A549 (cell line): ENCODE data around the gene GNRHR. TPM values are rescaled to one million over a fixed set of nuclear protein-coding genes. Genes with fewer than 3 reads are reported as not detected.

Experiments
- ATAC-seq, 2 experiments: fragments of 200-7000 bp in 1 of 2; fragments of >200 bp in 1 of 2; cut with Nextera tagmentation in 1 of 2; cut with Tn5 transposase in 1 of 2; 3 replicates each; pipeline versions ENCODE4 v1.8.0 to v1.9.1; 2018 to 2020; ENCODE audit warnings: mild to moderate bottlenecking in 1 of 2, moderate library complexity in 1 of 2
- CTCF ChIA-PET: fragments of 300-600 bp; sonication (Branson Sonifier 250); formaldehyde crosslinking; extraction: SDS; loops from one replicate; lab custom pipeline; 2021; ENCODE audit warnings: antibody characterized with exemption, inconsistent platforms; lab: Yijun Ruan, JAX
- POLR2A ChIA-PET: fragments of 350-600 bp; formaldehyde crosslinking; extraction: SDS; loops from one replicate; lab custom pipeline; 2021; ENCODE audit warnings: antibody characterized with exemption, inconsistent platforms; lab: Yijun Ruan, JAX
- DNase-seq, 2 experiments: peaks; one replicate each; pipeline versions ENCODE4 v3.0.0 to v3.0.0-alpha.2; 2011 to 2016; ENCODE audit warnings: low read depth in 1 of 2, low spot score in 1 of 2
- FAIRE-seq: peaks from 2 replicates; lab custom pipeline; 2011; peaks lifted over from hg19 to GRCh38; lab: Jason Lieb, UNC
- H3K27ac ChIP-seq, 2 experiments: fragments of >200 bp; sonication (Bioruptor Twin); formaldehyde crosslinking; 3 replicates each; pipeline ENCODE4 v1.5.1; 2016 to 2017
- H3K4me1 ChIP-seq: fragments of >200 bp; sonication (Bioruptor Twin); formaldehyde crosslinking; 3 replicates; pipeline ENCODE4 v1.6.1; 2016
- H3K4me2 ChIP-seq: fragments of >200 bp; sonication (Bioruptor Twin); formaldehyde crosslinking; 3 replicates; pipeline ENCODE4 v1.6.1; 2016
- H3K4me3 ChIP-seq: fragments of >200 bp; sonication (Bioruptor Twin); formaldehyde crosslinking; 3 replicates; pipeline ENCODE4 v1.5.1; 2016
- H3K9me3 ChIP-seq: fragments of >200 bp; sonication (Bioruptor Twin); formaldehyde crosslinking; 3 replicates; pipeline ENCODE4 v1.6.1; 2016
- CBX2 ChIP-seq: fragments of 200-600 bp; sonication (generic); IDR thresholded peaks from 2 replicates; pipeline ENCODE4 v1.6.1; 2016; ENCODE audit warnings: low read depth, mild to moderate bottlenecking, borderline replicate concordance
- EHMT2 ChIP-seq: fragments of 200-600 bp; sonication (generic); IDR thresholded peaks from 2 replicates; pipeline ENCODE4 v1.6.1; 2016; ENCODE audit warnings: antibody characterized with exemption, low read depth, mild to moderate bottlenecking, moderate library complexity
- FOSB ChIP-seq: fragments of 250-450 bp; sonication (Bioruptor Pico); IDR thresholded peaks from 2 replicates; pipeline ENCODE4 v1.5.0; 2020; ENCODE audit warnings: mild to moderate bottlenecking, moderate library complexity
- FOSL2 ChIP-seq, 2 experiments: fragments of 450-650 bp in 1 of 2; fragments of >200 bp in 1 of 2; sonication (Bioruptor Twin) in 1 of 2; formaldehyde crosslinking; IDR thresholded peaks; 2 replicates each; pipeline versions ENCODE4 v1.5.0 to v1.6.1; 2016 to 2020; ENCODE audit warnings: mild to moderate bottlenecking in 1 of 2, moderate library complexity in 1 of 2
- GATA3 ChIP-seq: IDR thresholded peaks from 2 replicates; pipeline ENCODE4 v1.6.1; 2012; ENCODE audit warnings: borderline replicate concordance
- HDAC2 ChIP-seq: fragments of 200-600 bp; sonication (generic); IDR thresholded peaks from 2 replicates; pipeline ENCODE4 v1.6.1; 2016
- HMGXB4 ChIP-seq: fragments of 250-450 bp; sonication (Bioruptor Pico); IDR thresholded peaks from 2 replicates; pipeline ENCODE4 v1.5.0; 2021; ENCODE audit warnings: mild to moderate bottlenecking, moderate library complexity, borderline replicate concordance
- HOXB13 ChIP-seq: fragments of 250-450 bp; sonication (Bioruptor Pico); IDR thresholded peaks from 2 replicates; pipeline ENCODE4 v1.5.0; 2020; ENCODE audit warnings: low read depth, mild to moderate bottlenecking, moderate library complexity
- MAFK ChIP-seq: fragments of 450-650 bp; IDR thresholded peaks from 2 replicates; pipeline ENCODE4 v1.6.1; 2014; ENCODE audit not compliant: partially characterized antibody
- MYC ChIP-seq: IDR thresholded peaks from 2 replicates; pipeline ENCODE4 v1.6.1; 2012; ENCODE audit warnings: mild to moderate bottlenecking, inconsistent platforms, low read length, improper control_type of control experiment, borderline replicate concordance
- NPAS2 ChIP-seq: fragments of 250-450 bp; sonication (Bioruptor Pico); IDR thresholded peaks from 2 replicates; pipeline ENCODE4 v1.8.0; 2022; ENCODE audit warnings: mild to moderate bottlenecking, moderate library complexity, borderline replicate concordance
- POLR2A ChIP-seq: IDR thresholded peaks from 2 replicates; pipeline ENCODE4 v1.6.1; 2012; ENCODE audit warnings: mild to moderate bottlenecking, low read length
- POLR2AphosphoS2 ChIP-seq: conservative IDR thresholded peaks from 2 replicates; pipeline ENCODE4 v1.6.1; 2012; ENCODE audit warnings: low read length, improper control_type of control experiment, inconsistent platforms
- SMC3 ChIP-seq: fragments of >200 bp; sonication (Bioruptor Twin); formaldehyde crosslinking; IDR thresholded peaks from 3 replicates; pipeline ENCODE4 v1.6.1; 2018; ENCODE audit warnings: inconsistent platforms
- TFCP2L1 ChIP-seq: fragments of 250-450 bp; sonication (Bioruptor Pico); IDR thresholded peaks from 2 replicates; pipeline ENCODE4 v1.5.0; 2021; ENCODE audit warnings: mild to moderate bottlenecking
- USF2 ChIP-seq: fragments of 450-650 bp; IDR thresholded peaks from 2 replicates; pipeline ENCODE4 v1.6.1; 2014; ENCODE audit warnings: antibody characterized with exemption
- ZNF302 ChIP-seq: fragments of 250-450 bp; sonication (Bioruptor Pico); IDR thresholded peaks from 2 replicates; pipeline ENCODE4 v1.9.0; 2021; ENCODE audit warnings: inconsistent platforms, mild to moderate bottlenecking, moderate library complexity
- ZSCAN20 ChIP-seq: fragments of 250-450 bp; sonication (Bioruptor Pico); IDR thresholded peaks from 2 replicates; pipeline ENCODE4 v1.8.0; 2022; ENCODE audit warnings: mild to moderate bottlenecking, moderate library complexity
- WGBS: methylation state at CpG from one replicate; pipeline ENCODE4 v1.1.6; 2017; ENCODE audit errors: missing lambda C conversion rate; 5-methylcytosine and 5-hydroxymethylcytosine counted together
- polyA plus RNA-seq, 4 experiments: library from polyadenylated mRNA; depleted of rRNA in 3 of 4; stranded (reverse); fragments of >200 nt; fragmentation: RNase III in 1 of 4; extraction: RNeasy Plus Mini Kit Qiagen cat#74134 plus additional on column Dnase treatment in 1 of 4; gene quantifications; 2 replicates in 3 of 4; 3 replicates in 1 of 4; pipeline ENCODE4 v1.2.3, GENCODE V29; 2011 to 2017

Gene GNRHR
- polyA plus RNA-seq, 2 of the 4 experiments (the other 2 are of a cell fraction): not detected

- no peak overlapping the region for H3K27ac ChIP-seq
- no peaks in the 10 kb centered on the region for H3K4me1 ChIP-seq
- H3K4me3 ChIP-seq: no peak overlapping the region
- ChIA-PET CTCF (no interaction called here), POLR2A (no interaction called here)
- H3K4me2 ChIP-seq: no peak overlapping the region
- DNase-seq: no peak
- no peak for ATAC-seq
- no peak for FAIRE-seq
- 59% methylated on average over 3 of the region's 3 CpGs for WGBS
- no peaks in the 10 kb centered on the region for H3K9me3 ChIP-seq
- no peak for TF ChIP-seq NPAS2 (CRISPR knock-in tag)
- no peak for TF ChIP-seq ZSCAN20 (CRISPR knock-in tag)
- no peak for TF ChIP-seq HMGXB4 (CRISPR knock-in tag)
- TF ChIP-seq SMC3: no peak
- TF ChIP-seq POLR2A: no peak
- TF ChIP-seq POLR2AphosphoS2: no peak
- no peak for TF ChIP-seq MYC
- no peak for TF ChIP-seq GATA3
- TF ChIP-seq FOSL2 (IDR thresholded peaks at IDR 0.05): no peak
- no peak for TF ChIP-seq FOSL2 (CRISPR knock-in tag; IDR thresholded peaks at IDR 0.05)
- TF ChIP-seq USF2: no peak
- TF ChIP-seq HDAC2: no peak
Observed at GRCh38 chr4:67770422-67770821, 16.2 kb upstream of the GNRHR start.

- no peaks in the 10 kb centered on the region for H3K4me1 ChIP-seq
- H3K4me3 ChIP-seq: no peak overlapping the region
- CTCF ChIA-PET: no interaction called here
- no peak for TF ChIP-seq CBX2
- TF ChIP-seq EHMT2: no peak
- no peak for TF ChIP-seq TFCP2L1
- TF ChIP-seq HOXB13 (CRISPR knock-in tag): no peak
- TF ChIP-seq, all 56 proteins: peak for 0
- WGBS: 81% methylated on average over 1 of the region's 1 CpG
- Histone ChIP-seq H3K9me3 (no peaks in the 10 kb centered on the region), H3K4me2 (no peak overlapping the region), H3K27ac (no peak overlapping the region)
- FAIRE-seq: no peak
- POLR2A ChIA-PET: no interaction called here
- no peak for ATAC-seq
- no peak for DNase-seq
Observed at GRCh38 chr4:67765928-67766327, 11.7 kb upstream of the GNRHR start.

- Histone ChIP-seq H3K27ac (no peak overlapping the region), H3K4me3 (no peak overlapping the region), H3K4me2 (no peak overlapping the region), H3K9me3 (no peaks in the 10 kb centered on the region), H3K4me1 (no peaks in the 10 kb centered on the region)
- DNase-seq (no peak), ATAC-seq (no peak), FAIRE-seq (no peak)
- CTCF ChIA-PET: interaction anchor here (1.0 kb wide), 1 partner anchor 19 kb away, joined by 4 read pairs; no protein-coding TSS in a partner anchor
- POLR2A ChIA-PET: no interaction called here
- 49% methylated on average over 2 of the region's 2 CpGs for WGBS
- no peak for TF ChIP-seq CBX2
- TF ChIP-seq ZNF302 (CRISPR knock-in tag): no peak
- TF ChIP-seq ZSCAN20 (CRISPR knock-in tag): no peak
Observed at GRCh38 chr4:67765401-67765800, 11.2 kb upstream of the GNRHR start.

- no peak for FAIRE-seq
- CTCF ChIA-PET: interaction anchor here (1.7 kb wide), 1 partner anchor 13 kb away, joined by 3 read pairs; no protein-coding TSS in a partner anchor
- peak; percentile 63 for TF ChIP-seq MAFK
- no peak for TF ChIP-seq FOSB (CRISPR knock-in tag)
- Histone ChIP-seq H3K9me3 (no peaks in the 10 kb centered on the region), H3K4me2 (no peak overlapping the region), H3K27ac (no peak overlapping the region), H3K4me3 (no peak overlapping the region), H3K4me1 (no peaks in the 10 kb centered on the region)
- POLR2A ChIA-PET: no interaction called here
- no peak for DNase-seq
- no peak for ATAC-seq
Observed at GRCh38 chr4:67764183-67764582, 10.0 kb upstream of the GNRHR start.
